ENCODE data around the gene LRMDA.

LRMDA gene

DNA sequence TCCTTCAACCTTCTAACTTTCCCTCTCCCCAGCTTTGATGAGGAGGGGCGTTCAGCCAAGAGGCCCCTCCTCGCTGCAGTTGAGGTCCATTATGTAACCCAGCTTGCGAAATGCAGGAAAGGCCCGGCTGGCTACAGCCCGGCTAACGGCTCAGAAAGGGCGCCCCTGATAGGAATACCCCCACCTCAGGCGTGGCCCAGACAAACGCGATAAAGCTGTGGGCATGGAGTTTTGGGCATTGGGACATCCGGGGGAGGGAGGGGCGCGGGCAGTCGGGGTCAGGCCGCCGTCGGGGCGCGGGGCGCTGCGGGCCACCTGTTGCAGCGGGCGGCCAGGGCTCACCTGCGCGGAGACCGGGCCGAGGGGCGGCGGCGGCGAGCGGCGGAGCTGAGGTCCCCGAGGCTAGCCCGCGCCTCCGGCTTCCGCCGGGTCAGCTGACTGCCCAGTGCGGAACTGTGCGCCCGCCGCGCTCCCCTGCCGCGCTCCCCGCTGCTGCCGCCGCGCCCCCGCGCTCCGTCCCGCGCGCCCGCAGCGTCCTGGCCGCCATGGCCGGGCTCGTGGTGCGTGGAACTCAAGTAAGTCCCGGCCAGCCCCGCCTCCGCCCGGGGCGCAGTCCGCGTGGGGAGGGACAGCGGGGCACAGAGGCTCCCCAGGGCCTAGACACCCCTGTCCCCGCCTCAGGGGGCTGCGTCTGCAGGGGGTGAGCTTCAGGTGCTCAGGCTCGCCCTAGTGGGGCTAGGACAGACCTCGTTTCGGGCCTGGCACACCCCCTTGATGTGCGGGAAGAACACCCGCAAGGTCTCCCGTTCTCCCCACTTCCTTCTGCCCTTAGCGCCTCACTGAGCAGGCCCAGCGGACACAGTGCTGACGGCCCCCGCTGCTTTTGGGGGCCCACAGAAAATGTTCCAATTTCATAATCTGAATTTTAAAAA lies at the start of gene LRMDA:
LRMDA (plus strand) TSS at position 445 of the 932 bp plus-strand sequence.
- peak; percentile 78 for DNase-seq (ENCODE audit: low spot score)

DNA sequence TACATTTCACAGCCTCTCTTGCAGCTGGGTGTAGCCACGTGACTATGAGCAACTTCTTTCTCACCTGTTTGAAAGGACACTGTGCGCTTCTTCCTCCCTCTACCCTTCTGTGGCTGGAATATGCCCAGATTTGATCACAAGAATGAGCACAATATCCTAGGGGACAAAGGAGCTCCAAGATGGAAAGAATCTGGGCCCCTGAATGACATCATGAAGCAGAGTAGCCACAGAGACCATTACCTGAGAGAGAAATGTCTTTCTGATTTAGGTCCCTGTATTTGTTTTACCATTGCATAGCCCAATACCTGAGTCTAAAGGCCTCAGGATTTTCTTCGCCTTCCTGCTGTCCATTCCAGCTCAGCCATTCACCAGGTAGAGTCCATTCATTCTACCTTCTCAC lies 45.3 kb upstream of the LRMDA start:
- no peak for DNase-seq (ENCODE audit: low spot score)

DNA sequence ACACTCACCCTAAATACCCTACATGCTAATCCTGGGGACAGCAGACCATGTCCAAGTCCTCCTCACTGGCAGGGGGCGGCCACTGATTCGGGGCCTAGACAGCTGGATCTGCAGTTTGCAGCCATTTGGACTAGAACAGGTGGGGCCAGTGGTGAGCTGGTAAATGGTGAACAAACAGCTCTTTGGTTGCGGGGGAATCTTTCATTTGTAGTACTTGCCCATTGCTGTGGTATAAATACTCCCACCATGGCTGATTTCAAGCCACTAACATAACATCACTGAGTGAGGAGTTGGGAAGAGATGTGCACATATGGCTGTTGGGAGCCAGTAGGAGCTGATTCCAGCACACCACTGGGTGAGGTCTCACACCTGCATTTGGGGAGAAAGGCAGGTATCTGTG lies 43.3 kb upstream of the LRMDA start:
- no peak for DNase-seq (ENCODE audit: low spot score)

DNA sequence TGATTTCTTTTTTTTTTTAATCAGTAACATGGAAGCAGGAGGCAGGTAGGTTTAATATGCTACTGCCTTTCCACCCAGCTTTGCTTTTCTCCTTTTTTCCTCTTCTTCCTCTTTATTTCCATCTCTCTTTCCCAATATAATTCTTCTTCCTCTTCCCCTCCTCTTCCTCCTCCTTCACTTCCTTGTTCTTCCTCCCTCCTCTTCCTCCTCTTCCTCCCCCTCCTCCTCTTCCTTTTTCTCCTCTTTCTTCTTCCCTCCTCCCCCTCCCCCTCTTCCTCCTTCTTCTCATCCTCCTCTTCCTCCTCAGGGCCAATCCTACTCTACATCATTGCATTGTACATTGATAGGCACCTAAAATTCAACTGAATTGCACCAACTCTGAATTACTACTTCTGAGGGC lies 41.2 kb upstream of the LRMDA start:
- DNase-seq (ENCODE audit: low spot score), result no peak

DNA sequence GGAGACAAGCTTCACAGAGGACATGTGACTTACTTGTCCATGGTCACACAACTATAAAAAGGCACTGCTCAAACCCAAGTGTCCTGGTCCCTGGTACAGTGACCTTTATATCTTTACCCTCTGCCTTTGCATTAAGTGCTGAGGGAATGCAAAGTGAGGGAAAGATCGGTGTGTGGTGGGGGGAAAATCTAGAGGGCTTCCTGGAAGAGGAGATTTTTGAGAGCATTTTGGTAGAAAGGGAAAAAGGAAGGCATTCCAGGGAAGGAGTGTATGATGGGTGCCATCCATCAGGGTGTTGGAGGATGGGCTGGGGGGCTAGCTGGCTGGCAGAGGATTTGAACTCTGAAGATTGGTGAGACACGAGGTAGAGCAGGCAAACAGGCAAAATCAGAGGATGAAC lies 39.2 kb upstream of the LRMDA start:
- DNase-seq (ENCODE audit: low spot score), result no peak

DNA sequence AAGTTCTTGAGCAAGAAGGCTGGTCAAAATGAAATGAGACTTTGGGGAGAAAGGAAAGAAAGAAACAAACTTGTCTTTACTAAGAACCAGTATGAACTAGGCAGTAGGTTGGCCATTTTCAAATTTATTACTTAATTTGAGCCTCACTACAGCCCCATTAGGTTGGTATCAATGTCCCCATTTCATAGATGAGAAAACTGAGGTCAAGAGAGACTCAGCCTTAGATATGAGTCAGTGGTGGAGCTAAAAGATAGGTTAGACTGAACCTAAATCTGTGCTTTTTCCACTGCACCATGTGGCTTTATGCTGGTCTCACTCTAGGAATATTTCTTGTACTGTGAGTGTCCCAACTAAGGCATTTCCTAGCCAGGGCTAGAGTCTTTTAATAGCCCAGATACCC lies 38.7 kb upstream of the LRMDA start:
- no peak for DNase-seq (ENCODE audit: low spot score)

DNA sequence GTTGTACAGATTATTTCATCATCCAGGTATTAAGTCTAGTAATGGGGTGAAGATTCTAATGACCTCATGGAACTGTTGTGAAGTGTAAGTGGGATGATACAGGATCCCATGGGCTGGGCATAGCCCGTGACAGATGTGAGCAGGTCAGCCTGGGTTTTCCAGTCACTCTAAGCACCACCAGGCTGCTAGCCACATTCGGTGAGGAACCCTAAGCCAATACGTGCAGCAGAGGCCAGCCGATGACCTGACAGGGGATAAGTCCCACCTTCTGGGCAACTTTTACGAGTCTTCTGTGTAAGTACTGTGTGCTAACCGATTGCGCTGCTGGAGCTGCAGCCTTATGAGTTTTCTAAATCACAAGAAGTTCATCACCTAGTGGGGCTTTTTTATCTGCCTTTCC lies 37.2 kb upstream of the LRMDA start:
- no peak for DNase-seq (ENCODE audit: low spot score)

DNA sequence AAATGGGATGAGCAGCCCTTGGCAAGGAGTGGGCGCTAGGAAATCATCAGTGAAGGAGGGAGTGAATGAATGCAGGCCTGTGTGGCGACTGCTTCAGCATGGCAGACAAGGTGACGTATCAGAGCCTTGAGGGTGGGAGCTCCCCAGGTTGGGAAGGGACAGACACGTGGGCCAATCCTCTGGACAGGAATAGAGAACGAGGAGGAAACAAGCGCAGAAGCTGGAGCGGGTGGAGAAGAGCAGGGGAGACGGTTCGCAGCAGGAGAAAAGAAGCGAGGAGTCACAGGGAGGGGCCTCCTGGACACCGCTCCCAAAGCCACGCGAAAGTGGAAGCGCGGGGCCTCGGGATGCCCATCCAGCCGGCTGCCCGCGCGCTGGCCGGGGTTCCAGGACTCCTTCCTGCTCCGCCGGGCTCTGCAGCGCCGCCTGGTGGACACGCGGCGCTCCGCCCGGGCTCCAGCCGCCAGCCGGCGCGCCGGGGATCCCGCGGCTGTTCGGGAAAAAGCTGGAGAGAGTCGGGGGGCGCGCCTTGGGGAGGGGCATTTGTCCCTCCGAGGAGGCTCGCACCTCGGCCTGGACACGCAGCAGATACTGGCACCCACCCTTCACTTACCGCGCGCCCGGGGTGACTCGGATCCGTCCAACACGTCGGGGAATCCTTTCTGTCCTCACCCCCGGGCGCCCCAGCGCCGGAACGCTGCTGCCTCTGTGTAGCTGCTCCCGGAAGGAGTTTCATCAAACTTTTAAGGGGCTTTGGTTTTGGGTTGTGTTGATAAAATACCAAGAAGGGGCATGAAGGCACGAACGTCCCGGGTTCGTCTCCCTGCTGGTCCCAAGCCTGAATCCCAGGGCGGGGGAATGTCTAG lies 36.1 kb upstream of the LRMDA start:
- peak; percentile 89 for DNase-seq (ENCODE audit: low spot score)

DNA sequence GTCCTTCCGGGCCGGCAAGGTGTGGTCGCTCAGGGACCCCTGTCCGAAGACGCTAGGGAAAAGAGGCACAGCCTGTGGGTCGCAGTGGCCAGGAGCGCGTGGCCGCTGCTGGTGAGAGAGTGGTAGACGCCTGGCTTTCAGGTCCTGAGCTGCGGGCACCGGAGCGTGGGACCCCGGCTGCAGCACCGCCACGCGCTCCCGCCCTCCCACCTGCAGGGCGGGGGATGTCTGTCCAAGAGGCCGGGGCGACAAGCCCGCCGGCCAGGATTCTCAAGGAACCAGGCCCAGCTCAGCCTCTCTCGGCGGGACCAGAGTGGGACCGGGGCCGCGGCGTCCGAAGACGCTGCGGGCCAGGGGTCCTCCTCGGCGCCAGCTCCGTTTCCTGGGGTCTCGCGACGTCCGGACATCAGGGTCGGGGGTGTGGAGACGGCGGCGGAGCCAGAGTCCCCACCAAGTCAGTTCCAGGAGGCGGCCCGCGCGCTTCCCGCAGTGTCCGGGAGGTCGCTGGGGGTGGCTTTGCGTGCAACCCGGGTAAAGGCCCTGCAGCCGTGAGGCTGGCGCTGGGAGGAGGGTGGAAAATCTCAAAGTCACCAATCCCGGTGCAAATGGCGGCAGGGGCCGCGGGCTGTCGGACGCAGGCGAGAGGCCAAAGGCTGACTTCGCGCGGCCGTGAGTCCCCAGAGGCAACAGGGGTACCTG lies 35.3 kb upstream of the LRMDA start:
- DNase-seq (ENCODE audit: low spot score), result peak; percentile 57

DNA sequence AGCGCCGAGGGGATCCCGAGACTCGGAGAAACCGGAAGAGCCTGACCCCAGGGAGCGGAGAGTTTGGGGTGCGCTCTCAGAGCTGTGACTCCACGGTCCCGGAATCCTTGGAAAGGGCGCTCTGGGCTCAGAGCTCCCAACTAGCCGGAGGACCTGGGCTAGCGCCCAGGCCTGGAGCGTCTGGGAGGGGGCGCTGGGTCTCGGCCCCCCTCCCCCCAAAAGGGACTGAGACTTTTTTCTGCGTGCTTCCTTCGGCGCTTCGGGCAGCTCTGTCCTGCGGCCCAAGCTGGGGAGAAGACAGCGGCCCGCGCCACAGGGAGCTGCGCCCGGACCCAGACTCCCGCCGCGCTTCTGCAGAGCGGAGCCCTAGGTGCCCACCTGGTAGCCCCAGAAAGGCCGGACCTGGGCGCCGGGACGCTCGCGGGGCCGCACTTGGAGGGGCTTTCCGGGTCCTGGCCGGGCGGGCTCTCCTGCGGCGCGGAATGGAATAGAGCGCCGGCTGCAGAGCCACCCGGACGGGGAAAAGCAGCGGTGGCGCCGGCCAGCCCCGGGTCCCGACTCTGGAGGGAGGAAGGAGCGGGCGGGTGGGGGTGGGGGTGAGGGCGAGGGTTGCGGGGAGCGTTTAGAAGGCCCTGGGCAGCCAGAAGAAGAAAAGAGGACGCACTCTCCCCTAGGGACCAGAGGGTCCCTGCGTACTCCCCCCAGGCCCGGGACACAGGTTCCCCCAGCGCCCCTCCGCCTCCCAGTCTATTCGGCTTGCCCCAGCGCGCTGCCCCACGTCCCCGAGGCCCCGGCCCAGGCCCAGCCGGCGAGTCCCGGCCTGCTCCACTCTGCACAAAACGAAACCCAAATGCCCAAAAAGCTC lies 34.6 kb upstream of the LRMDA start:
- DNase-seq (ENCODE audit: low spot score), result peak; percentile 48

DNA sequence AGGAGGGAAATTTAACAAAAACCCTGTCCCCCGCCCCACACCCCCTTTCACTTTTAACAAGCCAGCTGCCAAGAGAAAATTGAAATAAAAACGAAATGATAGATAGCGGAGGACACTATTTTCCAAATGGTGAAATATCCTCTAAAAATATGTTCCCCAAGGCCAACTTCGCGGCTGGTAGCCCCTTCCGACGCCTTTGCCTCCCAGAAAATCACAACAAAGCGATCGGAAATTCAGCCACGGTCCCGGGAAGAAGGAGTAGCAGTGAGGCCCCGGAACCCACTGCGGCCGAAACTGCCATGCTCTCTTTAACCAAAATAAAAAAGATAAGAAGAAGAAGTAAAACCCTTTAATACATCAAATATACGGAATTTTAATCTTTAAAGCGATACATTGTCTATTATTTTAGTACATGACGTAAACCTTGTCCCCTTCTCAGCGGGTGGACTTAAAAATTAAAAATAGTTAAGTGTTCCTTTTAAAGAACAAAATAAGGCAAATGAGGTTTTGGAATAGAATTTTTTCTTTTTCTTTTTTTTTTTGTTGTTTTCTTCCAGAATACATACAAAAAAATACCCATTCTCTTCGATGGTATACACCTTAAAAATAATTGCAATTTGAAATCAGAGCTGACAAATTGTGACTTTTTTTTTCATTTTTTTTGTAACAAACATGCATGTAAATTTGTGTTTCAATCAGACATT lies 33.8 kb upstream of the LRMDA start:
- no peak for DNase-seq (ENCODE audit: low spot score)

DNA sequence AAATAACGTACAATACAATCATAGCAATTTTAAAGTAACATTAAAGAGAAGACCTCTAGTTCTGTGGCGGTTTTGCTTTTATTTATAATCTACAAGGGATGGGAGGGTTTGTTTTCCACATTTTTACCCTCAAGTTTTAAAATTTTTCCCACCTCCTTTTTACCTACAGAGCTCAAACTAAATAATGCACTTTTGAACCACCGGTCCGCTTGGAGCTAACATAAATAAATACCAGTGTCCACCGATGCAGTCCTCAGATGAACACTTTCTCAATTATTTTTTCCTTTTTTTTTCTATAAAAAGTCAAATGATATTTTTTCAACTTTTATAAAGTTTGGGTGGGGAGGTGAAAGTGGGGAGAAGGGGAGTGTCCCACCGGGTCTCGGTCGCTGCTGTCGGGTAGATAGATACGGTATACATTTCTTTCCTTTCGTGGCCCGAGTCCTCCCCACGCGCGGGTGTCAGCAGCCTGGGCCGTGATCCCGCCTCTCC lies 33.2 kb upstream of the LRMDA start:
- DNase-seq (ENCODE audit: low spot score), result no peak

DNA sequence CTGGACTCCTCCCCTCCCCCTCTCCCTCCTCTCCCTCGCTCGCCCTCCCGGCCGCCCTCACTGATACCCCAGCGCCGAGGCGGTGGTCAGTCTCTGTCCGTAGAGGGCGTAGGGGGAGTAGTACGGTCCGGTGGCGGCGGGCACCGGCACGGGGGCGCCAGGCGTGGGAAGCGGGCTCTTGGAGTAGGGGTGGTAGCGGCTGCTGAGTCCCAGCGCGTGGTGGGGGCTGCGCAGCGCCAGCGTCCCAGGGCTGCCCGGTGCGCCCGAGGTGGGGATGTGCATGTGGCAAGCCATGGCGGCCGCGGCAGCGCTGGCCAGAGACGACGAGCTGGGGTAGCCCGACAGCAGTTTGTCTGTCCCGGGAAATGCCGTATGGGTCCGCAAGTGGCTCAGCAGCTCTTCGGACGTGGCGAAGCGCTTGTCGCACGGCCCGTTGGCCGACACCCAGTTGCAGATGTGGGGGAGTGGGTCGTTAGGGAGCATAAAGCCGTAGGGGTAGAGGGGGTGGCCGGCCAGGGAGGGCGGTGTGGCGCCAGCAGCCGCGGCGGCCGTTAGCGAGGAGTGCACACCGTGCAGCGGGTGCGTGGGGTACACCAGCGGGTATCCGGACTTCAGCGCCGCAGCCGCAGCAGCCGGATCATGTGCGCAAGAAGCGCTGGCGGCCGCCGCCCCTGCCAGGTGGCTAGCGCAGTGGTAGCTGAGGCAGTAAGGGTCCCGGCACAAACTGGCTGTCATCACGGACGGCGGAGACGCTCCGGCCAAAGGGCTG lies 32.5 kb upstream of the LRMDA start:
- peak; percentile 29 for DNase-seq (ENCODE audit: low spot score)

DNA sequence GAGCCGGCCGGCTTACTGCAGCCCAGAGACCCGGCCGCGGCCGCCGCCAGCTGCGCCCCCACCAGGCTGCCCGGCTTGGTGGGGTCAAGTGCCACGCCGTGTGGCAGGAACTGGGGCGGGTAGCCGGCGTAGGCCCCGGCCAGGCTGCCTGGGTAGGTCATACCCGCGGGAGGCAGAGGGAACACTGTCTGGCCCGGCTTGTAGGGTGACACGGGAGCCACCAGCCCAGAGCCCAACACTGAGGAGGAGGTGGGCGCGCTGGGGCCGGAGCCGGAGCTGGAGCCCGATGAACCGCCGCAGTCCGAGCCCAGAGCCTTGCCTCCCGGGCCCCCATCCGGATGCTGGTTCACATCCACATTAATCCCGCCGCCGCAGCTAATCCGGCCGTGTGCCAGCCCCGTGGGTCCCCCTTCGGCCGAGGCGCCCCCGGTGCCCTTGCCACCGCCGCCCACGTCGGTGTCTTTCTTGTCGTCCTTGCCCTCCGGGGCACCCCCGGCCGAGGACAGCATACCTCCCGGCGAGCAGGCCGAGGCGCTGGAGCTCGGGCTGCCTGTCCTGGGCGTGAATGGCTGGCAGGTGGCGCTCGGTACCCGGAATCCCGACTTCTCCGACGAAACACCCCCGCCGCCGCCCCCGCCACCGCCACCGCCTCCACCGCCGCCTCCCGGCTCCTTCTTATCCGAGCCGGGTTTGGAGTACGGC lies 31.8 kb upstream of the LRMDA start:
- DNase-seq (ENCODE audit: low spot score), result peak; percentile 77

DNA sequence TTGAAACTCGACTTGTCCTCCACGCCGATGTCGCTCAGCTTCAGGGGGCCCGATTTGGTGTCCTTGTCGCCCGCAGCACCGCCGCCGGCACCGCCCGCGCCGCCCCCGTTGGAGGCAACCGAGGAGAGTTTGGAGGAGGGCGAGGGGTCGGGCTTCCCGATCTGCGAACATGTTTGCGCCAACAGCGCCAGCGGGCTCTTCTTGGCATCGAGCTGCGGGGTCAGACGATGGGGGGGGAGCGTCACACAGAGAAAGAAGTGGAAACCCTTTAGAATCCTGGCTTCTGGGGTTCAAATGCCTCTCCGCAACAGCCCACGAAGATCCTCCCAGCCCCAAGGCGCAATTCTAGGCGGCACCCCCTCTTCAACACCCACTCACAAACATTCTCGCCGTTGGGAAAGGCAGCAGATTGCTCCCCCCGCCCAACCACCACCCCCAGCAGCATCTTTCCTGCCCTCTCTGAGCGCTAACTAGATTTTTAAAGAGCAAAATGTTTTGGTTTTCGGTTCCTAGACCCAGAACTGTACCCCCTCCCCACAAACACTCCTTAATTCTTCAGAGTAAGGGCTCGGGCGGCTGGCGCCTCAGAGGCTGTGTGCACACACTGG lies 31.2 kb upstream of the LRMDA start:
- peak; percentile 33 for DNase-seq (ENCODE audit: low spot score)

DNA sequence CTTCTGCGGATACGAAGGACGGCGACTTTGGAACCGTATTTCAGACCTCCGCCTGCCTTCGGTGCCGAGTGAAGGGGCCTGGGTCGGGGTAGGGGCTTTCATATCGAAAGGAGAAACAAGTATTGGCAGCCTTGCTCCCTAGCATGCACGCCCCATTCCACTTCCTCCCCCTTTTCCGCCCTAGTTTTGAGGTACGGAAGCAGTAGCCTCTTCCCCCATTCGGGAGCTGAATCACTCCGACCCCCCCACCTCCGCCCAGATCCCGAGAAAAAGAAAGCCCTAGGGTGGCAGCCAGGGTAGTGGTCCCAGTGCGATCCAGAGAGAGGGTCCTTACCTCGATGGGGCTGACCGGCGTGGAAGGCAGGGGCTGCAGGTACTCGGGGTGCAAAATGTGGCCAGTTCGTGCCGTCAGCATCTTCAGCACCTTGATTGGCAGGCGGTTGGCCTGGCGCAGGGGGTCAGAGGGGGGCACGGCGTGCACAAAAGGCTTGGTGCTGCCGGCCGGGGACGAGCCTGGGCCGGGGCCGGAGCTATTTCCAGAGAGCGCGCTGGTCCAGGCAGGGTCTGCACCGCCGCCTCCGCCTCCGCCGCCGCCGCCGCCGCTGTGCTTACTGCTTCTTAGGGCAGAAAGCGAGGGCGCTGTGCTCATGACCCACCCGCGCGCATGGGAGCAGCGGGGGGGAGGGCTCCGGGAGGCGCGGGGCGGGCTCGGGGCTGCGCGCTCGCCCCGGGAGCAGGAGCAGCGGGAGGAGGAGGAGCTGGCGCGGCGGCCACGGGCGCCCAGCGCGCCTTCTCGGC lies 30.5 kb upstream of the LRMDA start:
- peak; percentile 74 for DNase-seq (ENCODE audit: low spot score)

DNA sequence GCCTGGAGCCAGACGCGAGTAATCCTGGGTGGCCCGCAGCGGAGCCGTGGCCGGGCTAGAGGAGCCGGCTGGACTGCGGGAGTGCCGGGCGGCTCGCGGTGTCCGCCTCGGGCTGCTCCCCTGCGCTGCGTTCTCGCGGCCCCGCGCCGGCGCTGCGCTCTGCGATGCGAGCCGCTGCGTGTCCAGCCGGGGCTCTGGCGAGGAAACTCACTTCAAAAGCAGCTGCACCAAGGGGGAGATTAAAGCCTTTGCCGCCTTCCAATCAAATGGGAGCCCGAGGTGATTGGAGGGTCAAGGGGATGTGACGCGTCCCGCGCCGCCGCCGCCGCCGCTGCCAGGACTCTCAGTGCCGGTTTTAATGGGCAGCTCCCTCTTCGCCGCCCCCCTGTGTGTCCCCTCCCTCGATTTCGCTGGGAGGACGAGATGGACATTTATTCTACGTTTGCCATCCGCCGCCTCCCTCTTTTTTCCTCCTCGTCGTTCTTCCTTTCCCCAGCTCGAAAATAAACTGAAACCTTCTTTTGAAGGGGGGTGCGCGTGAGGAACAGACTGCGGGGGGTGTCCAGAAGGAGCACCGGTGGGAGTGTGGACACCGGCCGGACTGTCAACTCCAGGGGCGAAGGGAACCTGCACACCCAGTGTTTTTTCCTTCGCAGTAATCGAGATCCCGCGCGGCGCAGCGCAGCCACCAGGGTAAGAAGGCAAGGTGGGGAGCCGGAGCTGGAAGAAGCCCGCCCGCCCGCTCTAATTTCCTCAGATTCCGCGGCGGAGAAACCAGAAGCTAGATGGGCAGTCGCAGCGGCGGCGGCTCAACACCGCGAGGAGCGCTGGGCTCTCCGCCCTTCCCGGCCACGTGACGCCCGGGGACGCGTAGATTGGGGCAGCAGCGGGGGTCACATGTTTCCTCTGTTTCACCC lies 29.6 kb upstream of the LRMDA start, which contains the start of gene ZNF503:
ZNF503 (minus strand) TSS at position 196 of the 917 bp plus-strand sequence. CDS start 345 bp downstream, outside the sequence.
- peak; percentile 94 for DNase-seq (ENCODE audit: low spot score)

Measured in AG20443 (cell line).